Measurements from ENCODE around the gene C2CD3. TPM values are rescaled to one million over a fixed set of nuclear protein-coding genes. Genes with fewer than 3 reads are reported as not detected.
"Not testable (repeated sequence)": the region's sequence is repeated elsewhere in the genome, so short reads cannot be mapped to it uniquely, and the experiment has no call there.

The C2CD3 gene
- total RNA-seq, 1 experiment from 2014 or later = 22.6 TPM

- DNase-seq (ENCODE audit: low read depth) = not testable (repeated sequence)
These were observed 107.2 kb downstream of the C2CD3 start for GRCh38 chr11:74063628-74064027.

GRCh38 chr11:74061599-74061998, 109.2 kb downstream of the C2CD3 start:
- DNase-seq (ENCODE audit: low read depth) = not testable (repeated sequence)

GRCh38 chr11:74057249-74058151, 113.3 kb downstream of the C2CD3 start:
- peak; percentile 59 for DNase-seq (ENCODE audit: low read depth)

- peak; percentile 62 for DNase-seq (ENCODE audit: low read depth)
These were observed 114.9 kb downstream of the C2CD3 start for GRCh38 chr11:74055938-74056337.

GRCh38 chr11:74050465-74050864, 120.3 kb downstream of the C2CD3 start:
- no peak for DNase-seq (ENCODE audit: low read depth)

- DNase-seq (ENCODE audit: low read depth) = no peak
These were observed 121.8 kb downstream of the C2CD3 start for GRCh38 chr11:74048993-74049392.

GRCh38 chr11:74044538-74044937, 126.3 kb downstream of the C2CD3 start:
- DNase-seq (ENCODE audit: low read depth) = no peak

GRCh38 chr11:74043450-74043849, 127.4 kb downstream of the C2CD3 start:
- no peak for DNase-seq (ENCODE audit: low read depth)

- DNase-seq (ENCODE audit: low read depth) = peak; percentile 87
These were observed 133.5 kb downstream of the C2CD3 start for GRCh38 chr11:74037309-74037708.

- no peak for DNase-seq (ENCODE audit: low read depth)
These were observed 135.5 kb downstream of the C2CD3 start for GRCh38 chr11:74035264-74035663.

GRCh38 chr11:74033046-74033445, 137.8 kb downstream of the C2CD3 start:
- no peak for DNase-seq (ENCODE audit: low read depth)

GRCh38 chr11:74030723-74031676, 139.8 kb downstream of the C2CD3 start:
- DNase-seq (ENCODE audit: low read depth) = no peak

GRCh38 chr11:74025467-74026166, 145.2 kb downstream of the C2CD3 start:
- DNase-seq (ENCODE audit: low read depth) = peak; percentile 87

- peak; percentile 77 for DNase-seq (ENCODE audit: low read depth)
These were observed 146.4 kb downstream of the C2CD3 start for GRCh38 chr11:74024261-74025029.

GRCh38 chr11:74023276-74023675, 147.5 kb downstream of the C2CD3 start:
- no peak for DNase-seq (ENCODE audit: low read depth)

GRCh38 chr11:74022546-74022945, 148.3 kb downstream of the C2CD3 start:
- no peak for DNase-seq (ENCODE audit: low read depth)

- no peak for DNase-seq (ENCODE audit: low read depth)
These were observed 148.8 kb downstream of the C2CD3 start for GRCh38 chr11:74021998-74022397.

GRCh38 chr11:74020539-74020938, 150.3 kb downstream of the C2CD3 start:
- DNase-seq (ENCODE audit: low read depth) = no peak

- peak; percentile 25 for DNase-seq (ENCODE audit: low read depth)
These were observed 150.9 kb downstream of the C2CD3 start for GRCh38 chr11:74019860-74020259.

GRCh38 chr11:74019104-74019738, 151.6 kb downstream of the C2CD3 start:
- DNase-seq (ENCODE audit: low read depth) = no peak
